ENCODE measurements around the gene UFD1.
A peak's percentile ranks its signal among the peaks of the same experiment; 100 is the strongest.

Gene UFD1

GRCh38 chr22:19516378-19517170 lies 37.6 kb upstream of the UFD1 start:
- DNase-seq (ENCODE audit: low spot score), result no peak

- no peak for DNase-seq (ENCODE audit: low spot score)
These were observed 36.8 kb upstream of the UFD1 start for GRCh38 chr22:19515654-19516377.

GRCh38 chr22:19514831-19515565 lies 36.0 kb upstream of the UFD1 start:
- no peak for DNase-seq (ENCODE audit: low spot score)

- no peak for DNase-seq (ENCODE audit: low spot score)
These were observed 34.8 kb upstream of the UFD1 start for GRCh38 chr22:19513823-19514222.

- no peak for DNase-seq (ENCODE audit: low spot score)
These were observed 31.9 kb upstream of the UFD1 start for GRCh38 chr22:19510919-19511341.

- DNase-seq (ENCODE audit: low spot score), result no peak
These were observed 30.9 kb upstream of the UFD1 start for GRCh38 chr22:19509923-19510322.

GRCh38 chr22:19509191-19509590 lies 30.2 kb upstream of the UFD1 start:
- no peak for DNase-seq (ENCODE audit: low spot score)

GRCh38 chr22:19508024-19508776 lies 29.2 kb upstream of the UFD1 start:
- no peak for DNase-seq (ENCODE audit: low spot score)

GRCh38 chr22:19507534-19507861 lies 28.5 kb upstream of the UFD1 start:
- DNase-seq (ENCODE audit: low spot score), result no peak

GRCh38 chr22:19506212-19506611 lies 27.2 kb upstream of the UFD1 start:
- no peak for DNase-seq (ENCODE audit: low spot score)

- DNase-seq (ENCODE audit: low spot score), result no peak
These were observed 26.7 kb upstream of the UFD1 start for GRCh38 chr22:19505735-19506126.

- no peak for DNase-seq (ENCODE audit: low spot score)
These were observed 26.1 kb upstream of the UFD1 start for GRCh38 chr22:19504900-19505734.

GRCh38 chr22:19503869-19504268 lies 24.9 kb upstream of the UFD1 start:
- no peak for DNase-seq (ENCODE audit: low spot score)

GRCh38 chr22:19503367-19503766 lies 24.4 kb upstream of the UFD1 start:
- DNase-seq (ENCODE audit: low spot score), result no peak

GRCh38 chr22:19501897-19502447 lies 23.0 kb upstream of the UFD1 start:
- no peak for DNase-seq (ENCODE audit: low spot score)

- DNase-seq (ENCODE audit: low spot score), result no peak
These were observed 20.9 kb upstream of the UFD1 start for GRCh38 chr22:19499880-19500242.

- DNase-seq (ENCODE audit: low spot score), result no peak
These were observed 20.4 kb upstream of the UFD1 start for GRCh38 chr22:19499236-19499879.

GRCh38 chr22:19498866-19499190 lies 19.8 kb upstream of the UFD1 start:
- no peak for DNase-seq (ENCODE audit: low spot score)

GRCh38 chr22:19498154-19498865 lies 19.3 kb upstream of the UFD1 start:
- DNase-seq (ENCODE audit: low spot score), result no peak

GRCh38 chr22:19497245-19497644 lies 18.3 kb upstream of the UFD1 start:
- peak; percentile 84 for DNase-seq (ENCODE audit: low spot score)
